Caco-2 (cell line): ENCODE data around the gene MAN1B1. TPM values are rescaled to one million over a fixed set of nuclear protein-coding genes. Genes with fewer than 3 reads are reported as not detected.
A peak's percentile ranks its signal among the peaks of the same experiment; 100 is the strongest.

Experiments used
- BruUV-seq: library from RNA; stranded (reverse); fragments of 400-500 nt; replicated peaks from 2 replicates; lab custom pipeline; 2021; lab: Mats Ljungman, UMichigan
- CTCF ChIA-PET: fragments of 300-600 bp; sonication (Branson Sonifier 250); formaldehyde crosslinking; loops from one replicate; lab custom pipeline; 2022; ENCODE audit warnings: antibody characterized with exemption; lab: Charles Lee
- POLR2A ChIA-PET: fragments of 300-600 bp; sonication (Branson Sonifier 250); formaldehyde crosslinking; loops from one replicate; lab custom pipeline; 2022; ENCODE audit warnings: antibody characterized with exemption; lab: Charles Lee
- DNase-seq, 2 experiments: peaks; one replicate each; pipeline versions ENCODE4 v3.0.0 to v3.0.0-alpha.2; 2020 to 2022
- H3K27me3 ChIP-seq: replicated peaks from 2 replicates; pipeline ENCODE4 v1.6.0; 2011; ENCODE audit warnings: low read length; ENCODE audit not compliant: control insufficient read depth, insufficient read depth
- H3K36me3 ChIP-seq: 2 replicates; pipeline ENCODE4 v1.5.1; 2011; ENCODE audit warnings: low read length; ENCODE audit not compliant: control insufficient read depth, insufficient read depth
- H3K4me1 ChIP-seq: fragments of 250-450 bp; sonication (Bioruptor Pico); 2 replicates; pipeline ENCODE4 v1.5.1; 2020; ENCODE audit warnings: mild to moderate bottlenecking
- H3K4me3 ChIP-seq: 2 replicates; pipeline ENCODE4 v1.5.1; 2011; ENCODE audit warnings: low read depth, mild to moderate bottlenecking, control low read depth, low read length
- H3K9me3 ChIP-seq: fragments of 250-450 bp; sonication (Bioruptor Pico); 2 replicates; pipeline ENCODE4 v1.5.1; 2020; ENCODE audit warnings: mild to moderate bottlenecking, moderate library complexity
- H3K27ac Mint-ChIP-seq: one replicate; pipeline ENCODE4 v1.8.0; 2022; ENCODE audit warnings: mixed read lengths; ENCODE audit not compliant: unreplicated experiment
- H3K27me3 Mint-ChIP-seq: one replicate; pipeline ENCODE4 v1.8.0; 2022; ENCODE audit warnings: mixed read lengths; ENCODE audit not compliant: insufficient read depth, unreplicated experiment
- H3K36me3 Mint-ChIP-seq: one replicate; pipeline ENCODE4 v1.8.0; 2022; ENCODE audit warnings: mild to moderate bottlenecking, mixed read lengths; ENCODE audit not compliant: insufficient read depth, unreplicated experiment
- H3K4me1 Mint-ChIP-seq: one replicate; pipeline ENCODE4 v1.8.0; 2022; ENCODE audit warnings: low read depth, mixed read lengths; ENCODE audit not compliant: unreplicated experiment
- H3K4me3 Mint-ChIP-seq: one replicate; pipeline ENCODE4 v1.8.0; 2022; ENCODE audit warnings: mild to moderate bottlenecking, moderate library complexity, mixed read lengths; ENCODE audit not compliant: unreplicated experiment
- H3K9me3 Mint-ChIP-seq: one replicate; pipeline ENCODE4 v1.8.0; 2022; ENCODE audit warnings: mixed read lengths; ENCODE audit not compliant: unreplicated experiment
- CTCF ChIP-seq, 2 experiments: fragments of 200-600 bp in 1 of 2; IDR thresholded peaks; 1 replicate in 1 of 2; 2 replicates in 1 of 2; pipeline versions ENCODE4 v1.5.1 to v1.8.0; 2011 to 2022; ENCODE audit warnings: antibody characterized with exemption in 1 of 2, control low read depth in 1 of 2, inconsistent platforms in 1 of 2, low read depth in 1 of 2, low read length in 1 of 2, mild to moderate bottlenecking in 1 of 2, moderate library complexity in 1 of 2; ENCODE audit not compliant: insufficient read depth in 1 of 2, severe bottlenecking in 1 of 2, unreplicated experiment in 1 of 2
- intact Hi-C: fragments of 100-400 bp; cut with micrococcal nuclease; formaldehyde crosslinking; loops from one replicate; pipeline ENCODE4 v1.10.0; 2022; ENCODE audit not compliant: unreplicated experiment
- total RNA-seq: library from RNA; stranded (reverse); gene quantifications from 2 replicates; pipeline ENCODE4 v1.2.3, GENCODE V29; 2022

The MAN1B1 gene
- total RNA-seq, 1 experiment from 2014 or later, result 57.7 TPM

- ChIA-PET POLR2A (interaction anchor here (0.6 to 1.5 kb wide), 5 partner anchors 42 to 335 kb away, joined by 3 to 6 read pairs (median 3); partner anchors contain the start of genes LRRC26 and TUBB4B), CTCF (interaction anchor here (0.7 to 1.2 kb wide), 9 partner anchors 15 to 109 kb away, joined by 3 to 12 read pairs (median 5); partner anchors contain the start of genes ANAPC2, MAN1B1, RNF224 and SSNA1)
- TF ChIP-seq CTCF (IDR thresholded peaks at IDR 0.05; ENCODE audit: insufficient read depth in 1 of 2, low read depth in 1 of 2, low read length in 1 of 2, severe bottlenecking in 1 of 2, unreplicated experiment in 1 of 2), result peak in 1 of 2 experiments; percentile 4
- peak in 1 of 2 experiments; percentile 57 for DNase-seq
- no peaks in the 10 kb centered on the region for H3K27me3 ChIP-seq
- H3K36me3 Mint-ChIP-seq, result peaks cover 10% of the 10 kb centered on the region
- intact Hi-C loops, result loop anchor here (5.0 kb wide), 1 partner anchor 40 kb away; no protein-coding TSS in a partner anchor
- H3K4me1 Mint-ChIP-seq, result peaks cover 21% of the 10 kb centered on the region
- no peaks in the 10 kb centered on the region for H3K27me3 Mint-ChIP-seq
- no TSS peak for BruUV-seq
- H3K36me3 ChIP-seq, result no peaks in the 10 kb centered on the region
- H3K9me3 Mint-ChIP-seq, result no peaks in the 10 kb centered on the region
- H3K4me3 Mint-ChIP-seq, result peak overlapping the region; percentile 82
- H3K4me1 ChIP-seq, result 0 out of 2 replicates have a peak, but pooled peaks cover 9% of the 10 kb centered on the region
- H3K4me3 ChIP-seq, result peak overlapping the region; percentile 87
- H3K27ac Mint-ChIP-seq, result peak overlapping the region; percentile 89
- H3K9me3 ChIP-seq, result no peaks in the 10 kb centered on the region
Measured at GRCh38 chr9:137127301-137128157, 40.7 kb downstream of the MAN1B1 start.

- intact Hi-C loops, result loop anchor here (5.0 kb wide), 1 partner anchor 39 kb away; no protein-coding TSS in a partner anchor
- ChIA-PET POLR2A (interaction anchor here (0.6 to 1.5 kb wide), 4 partner anchors 73 to 335 kb away, joined by 3 to 6 read pairs (median 4); partner anchors contain the start of gene TUBB4B), CTCF (interaction anchor here (0.9 to 1.2 kb wide), 7 partner anchors 22 to 108 kb away, joined by 4 to 12 read pairs (median 5); partner anchors contain the start of genes ANAPC2, MAN1B1, RNF224 and SSNA1)
- H3K4me1 Mint-ChIP-seq, result peaks cover 21% of the 10 kb centered on the region
- no peaks in the 10 kb centered on the region for H3K9me3 Mint-ChIP-seq
- Histone ChIP-seq H3K4me1 (0 out of 2 replicates have a peak, but pooled peaks cover 9% of the 10 kb centered on the region), H3K9me3 (no peaks in the 10 kb centered on the region), H3K27me3 (no peaks in the 10 kb centered on the region), H3K4me3 (peak overlapping the region; percentile 87), H3K36me3 (no peaks in the 10 kb centered on the region)
- TF ChIP-seq CTCF (IDR thresholded peaks at IDR 0.05; ENCODE audit: insufficient read depth in 1 of 2, low read depth in 1 of 2, low read length in 1 of 2, severe bottlenecking in 1 of 2, unreplicated experiment in 1 of 2), result no peak
- DNase-seq, result peak; percentile 52 to 70
- H3K36me3 Mint-ChIP-seq, result peaks cover 10% of the 10 kb centered on the region
- H3K27ac Mint-ChIP-seq, result peak overlapping the region; percentile 89
- no peaks in the 10 kb centered on the region for H3K27me3 Mint-ChIP-seq
- TSS peak; percentile 65 for BruUV-seq
- H3K4me3 Mint-ChIP-seq, result peak overlapping the region; percentile 82
Measured at GRCh38 chr9:137128158-137128861, 41.5 kb downstream of the MAN1B1 start.
